RWPE2 (cell line): ENCODE results near the gene HOXB4.

Source experiments
- ATAC-seq: fragments of 200-7000 bp; cut with Tn5 transposase; 3 replicates; pipeline ENCODE4 v1.9.1; 2021; ENCODE audit warnings: low read depth
- DNase-seq: peaks from one replicate; pipeline ENCODE4 v3.0.0-alpha.2; 2020; ENCODE audit warnings: low spot score
- H3K27ac ChIP-seq: fragments of 450-650 bp; 2 replicates; pipeline ENCODE4 v1.5.1; 2017; ENCODE audit warnings: mild to moderate bottlenecking; ENCODE audit not compliant: poor library complexity, severe bottlenecking
- H3K27me3 ChIP-seq: fragments of 250-450 bp; sonication (Bioruptor Pico); 2 replicates; pipeline ENCODE4 v1.5.1; 2021; ENCODE audit warnings: mild to moderate bottlenecking, moderate library complexity; ENCODE audit not compliant: insufficient read depth, poor library complexity, severe bottlenecking
- H3K36me3 ChIP-seq: fragments of 250-450 bp; sonication (Bioruptor Pico); 2 replicates; pipeline ENCODE4 v1.5.1; 2020; ENCODE audit warnings: low read depth, mild to moderate bottlenecking, moderate library complexity
- H3K4me1 ChIP-seq: fragments of 250-450 bp; sonication (Bioruptor Pico); 2 replicates; pipeline ENCODE4 v1.5.1; 2021; ENCODE audit warnings: mild to moderate bottlenecking, moderate library complexity; ENCODE audit not compliant: insufficient read depth, poor library complexity, severe bottlenecking
- H3K4me3 ChIP-seq: fragments of 250-450 bp; sonication (Bioruptor Pico); 2 replicates; pipeline ENCODE4 v1.5.1; 2021; ENCODE audit warnings: mild to moderate bottlenecking, moderate library complexity; ENCODE audit not compliant: severe bottlenecking
- H3K9me3 ChIP-seq: fragments of 250-450 bp; sonication (Bioruptor Pico); 2 replicates; pipeline ENCODE4 v1.5.1; 2021; ENCODE audit warnings: mild to moderate bottlenecking, moderate library complexity; ENCODE audit not compliant: severe bottlenecking
- CTCF ChIP-seq: fragments of 450-650 bp; IDR thresholded peaks from one replicate; pipeline ENCODE4 v1.5.1; 2017; ENCODE audit warnings: mild to moderate bottlenecking, moderate library complexity; ENCODE audit not compliant: poor library complexity, severe bottlenecking

HOXB4 gene

GRCh38 chr17:48546137-48546923 is 31.8 kb downstream of the HOXB4 start:
- Histone ChIP-seq H3K36me3 (peaks cover 16% of the 10 kb centered on the region), H3K27ac (no peak overlapping the region), H3K4me3 (no peak overlapping the region), H3K27me3 (no peaks in the 10 kb centered on the region), H3K9me3 (no peaks in the 10 kb centered on the region), H3K4me1 (no peaks in the 10 kb centered on the region)
- TF ChIP-seq CTCF, result no peak
- no peak for DNase-seq
- ATAC-seq, result no peak

DNA sequence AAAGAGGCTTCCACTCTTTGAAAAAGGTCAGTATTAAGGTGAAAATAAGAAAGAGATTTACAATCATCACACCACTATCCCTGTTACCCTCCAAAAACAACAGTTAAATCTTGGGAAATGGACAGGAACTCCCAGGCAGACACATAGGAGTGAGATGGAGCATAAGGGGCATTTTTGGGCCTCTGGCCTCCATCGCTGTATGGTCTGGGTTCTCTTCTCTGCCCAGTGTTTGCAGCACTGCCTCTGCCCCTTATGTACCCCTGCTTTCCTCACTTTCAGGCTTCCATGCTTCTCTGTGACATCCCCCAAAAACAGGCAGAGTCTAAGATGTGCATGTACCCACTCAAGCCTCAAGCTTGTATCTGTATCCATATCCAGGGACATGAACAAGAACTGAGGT is 32.6 kb downstream of the HOXB4 start:
- no peak for ATAC-seq
- no peak for DNase-seq
- Histone ChIP-seq H3K4me3 (no peak overlapping the region), H3K9me3 (no peaks in the 10 kb centered on the region), H3K4me1 (no peaks in the 10 kb centered on the region), H3K36me3 (peaks cover 14% of the 10 kb centered on the region), H3K27ac (no peak overlapping the region), H3K27me3 (peaks cover 3% of the 10 kb centered on the region)
- no peak for TF ChIP-seq CTCF

DNA sequence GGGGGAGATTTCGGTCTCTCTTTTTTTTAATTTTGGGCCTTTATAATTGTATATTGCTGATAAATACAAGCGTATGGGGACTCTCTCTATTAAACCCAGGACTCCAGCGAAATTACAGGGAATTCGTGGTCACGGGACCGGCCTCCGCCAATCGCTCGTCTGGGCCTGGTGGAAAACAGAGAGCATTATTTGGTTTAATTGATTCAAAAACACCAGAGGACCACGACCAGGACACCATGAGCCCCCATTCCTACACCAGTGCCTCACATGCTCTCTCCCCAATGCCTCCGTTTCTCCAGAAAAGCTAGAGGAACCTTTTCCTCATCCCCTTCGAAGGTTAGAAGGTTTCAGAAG is 33.2 kb downstream of the HOXB4 start, which contains the start of gene HOXB2:
HOXB2 (minus strand) TSS at position 88 of the 354 bp plus-strand sequence. CDS start 198 bp downstream, outside the sequence.
- H3K4me3 ChIP-seq, result no peak within 1 kb of the TSS
- no peak for DNase-seq
- no peaks in the 10 kb centered on the region for H3K9me3 ChIP-seq
- peaks cover 3% of the 10 kb centered on the region for H3K27me3 ChIP-seq
- TF ChIP-seq CTCF, result no peak
- no peak within 1 kb of the TSS for H3K27ac ChIP-seq
- ATAC-seq, result no peak
- H3K4me1 ChIP-seq, result no peaks in the 10 kb centered on the region
- H3K36me3 ChIP-seq, result peaks cover 9% of the 10 kb centered on the region

DNA sequence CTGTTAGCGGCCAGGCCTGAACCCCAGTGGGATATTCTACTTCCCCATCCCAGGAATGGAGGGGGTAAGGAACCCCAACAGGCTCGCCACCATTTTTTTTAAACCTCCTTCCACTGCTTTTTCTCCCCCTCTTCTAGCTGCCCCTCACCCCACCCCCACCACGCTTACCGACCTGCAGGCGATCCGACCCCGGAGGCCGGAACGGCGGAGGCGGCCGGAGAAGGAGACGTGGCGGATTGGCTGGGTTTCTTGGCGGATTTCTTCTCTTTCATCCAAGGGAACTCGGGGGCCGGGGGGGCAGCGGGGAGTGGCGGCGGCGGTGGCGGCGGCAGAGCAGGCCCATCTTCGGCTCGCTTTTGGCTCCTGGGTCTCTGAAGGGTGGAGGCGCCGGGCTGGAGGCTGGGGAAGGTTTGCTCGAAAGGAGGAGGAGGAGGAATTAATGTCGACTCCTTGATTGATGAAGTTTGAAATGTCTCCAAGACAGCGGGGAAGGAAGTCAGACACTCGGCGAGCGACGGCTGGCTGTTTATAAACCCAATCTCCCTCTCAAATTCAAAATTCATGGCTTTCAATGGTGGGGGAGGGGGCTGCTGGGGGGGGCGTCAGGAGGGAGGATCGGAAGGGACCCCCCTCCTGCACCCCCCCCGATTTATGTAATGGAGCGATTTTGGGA is 33.7 kb downstream of the HOXB4 start:
- H3K4me1 ChIP-seq, result no peaks in the 10 kb centered on the region
- no peak for TF ChIP-seq CTCF
- no peak for ATAC-seq
- peaks cover 8% of the 10 kb centered on the region for H3K36me3 ChIP-seq
- H3K27me3 ChIP-seq, result peaks cover 3% of the 10 kb centered on the region
- no peaks in the 10 kb centered on the region for H3K9me3 ChIP-seq
- no peak for DNase-seq
- H3K4me3 ChIP-seq, result no peak overlapping the region
- H3K27ac ChIP-seq, result no peak overlapping the region
